ENCODE data around the gene XIRP2. TPM values are rescaled to one million over a fixed set of nuclear protein-coding genes. Genes with fewer than 3 reads are reported as not detected.

XIRP2 gene
- polyA plus RNA-seq, 2 of the 4 experiments (the other 2 are of a cell fraction) = not detected

- TF ChIP-seq CTCF (IDR thresholded peaks at IDR 0.05) (no peak), HMGXB4 (CRISPR knock-in tag; IDR thresholded peaks at IDR 0.05; ENCODE audit: borderline replicate concordance) (no peak), ELK1 (IDR thresholded peaks at IDR 0.05; ENCODE audit: low read depth, low read length) (no peak), MAFK (IDR thresholded peaks at IDR 0.05; ENCODE audit: partially characterized antibody) (no peak), NPAS2 (CRISPR knock-in tag; IDR thresholded peaks at IDR 0.05; ENCODE audit: borderline replicate concordance) (no peak), CEBPB (IDR thresholded peaks at IDR 0.05) (no peak), MYC (IDR thresholded peaks at IDR 0.05; ENCODE audit: borderline replicate concordance, low read length) (no peak)
- Histone ChIP-seq H3K27ac (no peak overlapping the region), H3K9me3 (no peaks in the 10 kb centered on the region; the same call in 2 of the 3 replicates), H3K4me1 (no peaks in the 10 kb centered on the region), H3K4me2 (no peak overlapping the region), H3K4me3 (no peak overlapping the region)
- CTCF ChIA-PET = no interaction called here
- POLR2A ChIA-PET = no interaction called here
- FAIRE-seq (no peak), DNase-seq (ENCODE audit: low read depth in 1 of 2, low spot score in 1 of 2) (no peak), ATAC-seq (no peak)
Observed at GRCh38 chr2:166984797-166985196, 96.5 kb downstream of the XIRP2 start.

GRCh38 chr2:166994588-166995336 lies 106.5 kb downstream of the XIRP2 start:
- no peaks in the 10 kb centered on the region for H3K9me3 ChIP-seq
- FAIRE-seq (no peak), DNase-seq (ENCODE audit: low read depth in 1 of 2, low spot score in 1 of 2) (no peak), ATAC-seq (no peak)
- ChIA-PET CTCF (no interaction called here), POLR2A (no interaction called here)
- H3K4me2 ChIP-seq = no peak overlapping the region
- no peak overlapping the region for H3K27ac ChIP-seq
- no peak overlapping the region for H3K4me3 ChIP-seq
- 34% methylated on average over 12 of the region's 12 CpGs for WGBS (ENCODE audit: missing lambda C conversion rate)
- TF ChIP-seq FOXS1 (CRISPR knock-in tag; IDR thresholded peaks at IDR 0.05) (no peak), FOSL2 (IDR thresholded peaks at IDR 0.05) (no peak), FOSL2 (CRISPR knock-in tag; IDR thresholded peaks at IDR 0.05) (no peak), HOXB5 (CRISPR knock-in tag; IDR thresholded peaks at IDR 0.05) (no peak), TP53 (CRISPR knock-in tag; IDR thresholded peaks at IDR 0.05) (no peak), USF2 (IDR thresholded peaks at IDR 0.05) (no peak), BHLHE40 (IDR thresholded peaks at IDR 0.05; ENCODE audit: low read depth, low read length) (no peak), E2F6 (IDR thresholded peaks at IDR 0.05; ENCODE audit: borderline replicate concordance, low read depth) (no peak), ZSCAN20 (CRISPR knock-in tag; IDR thresholded peaks at IDR 0.05) (no peak), MAZ (IDR thresholded peaks at IDR 0.05; ENCODE audit: borderline replicate concordance, low read depth, low read length) (no peak), HOXA7 (CRISPR knock-in tag; IDR thresholded peaks at IDR 0.05) (no peak), ZNF302 (CRISPR knock-in tag; IDR thresholded peaks at IDR 0.05) (no peak), RCOR1 (IDR thresholded peaks at IDR 0.05; ENCODE audit: low read depth, low read length) (no peak), POLR2AphosphoS2 (conservative IDR thresholded peaks at IDR 0.05; ENCODE audit: low read length) (no peak), NFE2L2 (conservative IDR thresholded peaks at IDR 0.05; ENCODE audit: low read length) (no peak), RNF2 (IDR thresholded peaks at IDR 0.05; ENCODE audit: borderline replicate concordance, low read depth) (no peak), FOSB (CRISPR knock-in tag; IDR thresholded peaks at IDR 0.05) (no peak), TFCP2L1 (CRISPR knock-in tag; IDR thresholded peaks at IDR 0.05) (no peak)
- H3K4me1 ChIP-seq = no peaks in the 10 kb centered on the region
